ENCODE data around the gene TIE1.

GRCh38 chr1:43286533-43286932, 14.2 kb upstream of the TIE1 start:
- no peak for TF ChIP-seq CTCF (IDR thresholded peaks at IDR 0.05)
- no peak for TF ChIP-seq POLR2A (IDR thresholded peaks at IDR 0.05)
